K562 treated with DMSO at 1 percent for 24 hours (cell line): Measurements from ENCODE around the gene KIF21B. TPM values are rescaled to one million over a fixed set of nuclear protein-coding genes. Genes with fewer than 3 reads are reported as not detected.

Experiments
- total RNA-seq: library from RNA; unstranded; fragments of 300-600 nt; gene quantifications from 2 replicates; pipeline ENCODE4 v1.2.3, GENCODE V29; 2022; ENCODE audit warnings: low read depth; ENCODE audit not compliant: insufficient read depth

Gene KIF21B
- 12.5 and 12.8 TPM in 2 replicates for total RNA-seq

GRCh38 chr1:201023517-201023902 is at the start of gene KIF21B:
TSS of gene KIF21B (minus strand) at chr1:201023714. CDS start at chr1:201023383, 331 bp downstream.

Other genes starting within 250 kb of the KIF21B start
- gene GPR25, start 150.7 kb downstream of the KIF21B start, total RNA-seq = not detected in 2 replicates
- not detected in 2 replicates for gene INAVA, start 128.8 kb downstream of the KIF21B start, total RNA-seq
- not detected in 2 replicates for gene CACNA1S, start 88.7 kb upstream of the KIF21B start, total RNA-seq
- not detected in 2 replicates for gene ASCL5, start 103.5 kb upstream of the KIF21B start, total RNA-seq
- 133 and 147 TPM in 2 replicates for gene TMEM9, start 130.8 kb upstream of the KIF21B start, total RNA-seq
- not detected in 2 replicates for gene IGFN1, start 167.1 kb upstream of the KIF21B start, total RNA-seq